SU-DHL-6 (cell line): Measurements from ENCODE around the gene CLMN.

ENCODE experiments used
- H2AFZ ChIP-seq: fragments of 200-600 bp; sonication (generic); 2 replicates; pipeline ENCODE4 v1.6.1; 2014; ENCODE audit warnings: low read depth, mild to moderate bottlenecking, moderate library complexity, mixed read lengths, antibody characterized with exemption, low read length; ENCODE audit not compliant: severe bottlenecking
- H3F3A ChIP-seq: fragments of 200-600 bp; shearing (Covaris generic); 2 replicates; pipeline ENCODE4 v1.6.0; 2016; ENCODE audit warnings: antibody characterized with exemption, mild to moderate bottlenecking; ENCODE audit not compliant: insufficient read depth
- H3K27ac ChIP-seq: fragments of 200-600 bp; sonication (generic); 2 replicates; pipeline ENCODE4 v1.5.1; 2016; ENCODE audit warnings: low read depth, mild to moderate bottlenecking, low read length, moderate library complexity, mixed read lengths
- H3K27me3 ChIP-seq: fragments of 200-600 bp; sonication (generic), shearing (Covaris generic); 2 replicates; pipeline ENCODE4 v1.6.0; 2014; ENCODE audit warnings: mild to moderate bottlenecking, low read length
- H3K36me3 ChIP-seq: fragments of 200-600 bp; sonication (generic); 2 replicates; pipeline ENCODE4 v1.6.1; 2014; ENCODE audit warnings: mild to moderate bottlenecking, low read length, mixed read lengths
- H3K4me2 ChIP-seq: fragments of 300-600, 200-600 bp; shearing (Covaris generic), sonication (generic); 2 replicates; pipeline ENCODE4 v1.6.0; 2014; ENCODE audit warnings: low read length, low read depth, mild to moderate bottlenecking; ENCODE audit not compliant: poor library complexity, severe bottlenecking
- H3K4me3 ChIP-seq: fragments of 200-600 bp; sonication (generic); 2 replicates; pipeline ENCODE4 v1.5.1; 2014; ENCODE audit warnings: antibody characterized with exemption, low read length, mild to moderate bottlenecking, mixed read lengths; ENCODE audit not compliant: insufficient read depth, poor library complexity, severe bottlenecking
- H3K79me2 ChIP-seq: fragments of 200-600 bp; sonication (generic); 2 replicates; pipeline ENCODE4 v1.6.1; 2014; ENCODE audit warnings: mild to moderate bottlenecking, low read length, moderate library complexity; ENCODE audit not compliant: insufficient read depth
- H3K9ac ChIP-seq: fragments of 200-600 bp; sonication (generic); 2 replicates; pipeline ENCODE4 v1.7.0; 2014; ENCODE audit warnings: mild to moderate bottlenecking, low read length
- H3K9me2 ChIP-seq: fragments of 200-600 bp; sonication (generic); replicated peaks from 2 replicates; pipeline ENCODE4 v1.6.1; 2014; ENCODE audit warnings: low read length; ENCODE audit not compliant: insufficient read depth
- H3K9me3 ChIP-seq: fragments of 200-600 bp; sonication (generic); 2 replicates; pipeline ENCODE4 v1.6.1; 2014; ENCODE audit warnings: low read length, mixed read lengths; ENCODE audit not compliant: insufficient read depth
- H4K20me1 ChIP-seq: fragments of 200-600 bp; sonication (generic); 2 replicates; pipeline ENCODE4 v1.6.1; 2014; ENCODE audit warnings: low read depth, mild to moderate bottlenecking, antibody characterized with exemption, low read length, moderate library complexity, mixed read lengths
- CTCF ChIP-seq: fragments of 200-600 bp; sonication (generic); IDR thresholded peaks from one replicate; pipeline ENCODE4 v1.5.1; 2017; ENCODE audit warnings: antibody characterized with exemption, mild to moderate bottlenecking, low read length, moderate library complexity; ENCODE audit not compliant: insufficient read depth, poor library complexity, severe bottlenecking
- EZH2phosphoT487 ChIP-seq: fragments of 200-600 bp; sonication (generic), shearing (Covaris generic); conservative IDR thresholded peaks from 2 replicates; pipeline ENCODE4 v1.6.1; 2018; ENCODE audit warnings: mild to moderate bottlenecking, antibody characterized with exemption, low read length, moderate library complexity, mixed read lengths

The CLMN gene

GRCh38 chr14:95184413-95184790, 135.3 kb downstream of the CLMN start:
- Histone ChIP-seq H3K79me2 (no peaks in the 10 kb centered on the region), H3K27ac (no peak overlapping the region), H2AFZ (no peak overlapping the region), H3K4me2 (no peak overlapping the region), H3K27me3 (no peaks in the 10 kb centered on the region), H3K9me3 (no peaks in the 10 kb centered on the region), H3K9ac (no peak overlapping the region), H4K20me1 (no peaks in the 10 kb centered on the region), H3K4me3 (no peak overlapping the region), H3K9me2 (no peaks in the 10 kb centered on the region), H3F3A (no peaks in the 10 kb centered on the region), H3K36me3 (no peaks in the 10 kb centered on the region)
- TF ChIP-seq CTCF (no peak), EZH2phosphoT487 (no peak)

- Histone ChIP-seq H3K79me2 (no peaks in the 10 kb centered on the region), H4K20me1 (no peaks in the 10 kb centered on the region), H3K9me3 (no peaks in the 10 kb centered on the region), H3K27ac (no peak overlapping the region), H3K4me2 (no peak overlapping the region), H2AFZ (no peak overlapping the region), H3K27me3 (no peaks in the 10 kb centered on the region), H3K4me3 (no peak overlapping the region), H3K36me3 (no peaks in the 10 kb centered on the region), H3K9ac (no peak overlapping the region), H3F3A (no peaks in the 10 kb centered on the region), H3K9me2 (no peaks in the 10 kb centered on the region)
- TF ChIP-seq CTCF (no peak), EZH2phosphoT487 (no peak)
These were observed 135.9 kb downstream of the CLMN start for GRCh38 chr14:95183532-95184412.

DNA sequence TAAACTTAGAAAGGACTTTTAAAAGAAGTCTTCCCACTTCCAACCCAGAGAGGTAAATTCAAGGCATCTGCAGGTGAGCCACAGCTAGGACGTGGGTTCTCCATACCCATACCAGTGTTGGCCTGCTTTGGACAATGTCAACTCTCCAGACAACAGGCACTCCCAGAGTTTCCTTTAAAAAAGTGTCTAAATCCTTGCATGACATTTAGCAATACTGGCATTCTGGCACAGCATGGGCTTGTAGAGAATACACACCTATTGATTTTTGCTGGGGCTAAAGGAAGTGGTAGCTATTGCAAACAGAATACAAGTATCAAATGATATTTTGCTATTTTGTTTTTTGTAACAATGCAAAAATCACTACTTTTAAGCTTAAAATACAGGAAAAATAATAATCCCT, 136.6 kb downstream of the CLMN start:
- TF ChIP-seq CTCF: no peak
- no peak for TF ChIP-seq EZH2phosphoT487
- Histone ChIP-seq H3K4me2 (no peak overlapping the region), H3K27ac (no peak overlapping the region), H2AFZ (no peak overlapping the region), H3F3A (no peaks in the 10 kb centered on the region), H4K20me1 (no peaks in the 10 kb centered on the region), H3K9ac (no peak overlapping the region), H3K27me3 (no peaks in the 10 kb centered on the region), H3K9me2 (no peaks in the 10 kb centered on the region), H3K79me2 (no peaks in the 10 kb centered on the region), H3K36me3 (no peaks in the 10 kb centered on the region), H3K4me3 (no peak overlapping the region), H3K9me3 (no peaks in the 10 kb centered on the region)
